H9 (cell line): ENCODE measurements around the gene BCAS1. TPM values are rescaled to one million over a fixed set of nuclear protein-coding genes. Genes with fewer than 3 reads are reported as not detected.

Experiments
- DNase-seq: peaks from one replicate; pipeline ENCODE4 v3.0.0-alpha.2; 2017
- H2AFZ ChIP-seq: one replicate; pipeline ENCODE4 v1.6.1; 2013; ENCODE audit warnings: mild to moderate bottlenecking, low read length, control low read depth, moderate library complexity
- H2AK5ac ChIP-seq: 2 replicates; pipeline ENCODE4 v1.6.1; 2013; ENCODE audit warnings: low read length, control low read depth, mixed read lengths; ENCODE audit not compliant: insufficient read length
- H2BK120ac ChIP-seq: one replicate; pipeline ENCODE4 v1.6.1; 2013; ENCODE audit warnings: low read depth, mild to moderate bottlenecking, low read length, control low read depth, inconsistent platforms; ENCODE audit not compliant: poor library complexity, severe bottlenecking
- H2BK12ac ChIP-seq: 2 replicates; pipeline ENCODE4 v1.6.1; 2013; ENCODE audit warnings: low read length, control low read depth, mixed read lengths, low read depth; ENCODE audit not compliant: insufficient read length
- H2BK15ac ChIP-seq: 2 replicates; pipeline ENCODE4 v1.6.1; 2013; ENCODE audit warnings: low read depth, low read length, control low read depth
- H2BK20ac ChIP-seq: one replicate; pipeline ENCODE4 v1.6.1; 2013; ENCODE audit warnings: low read depth, mild to moderate bottlenecking, low read length, control low read depth, inconsistent platforms; ENCODE audit not compliant: poor library complexity, severe bottlenecking
- H2BK5ac ChIP-seq: 2 replicates; pipeline ENCODE4 v1.6.1; 2013; ENCODE audit warnings: low read length, control low read depth, mixed read lengths; ENCODE audit not compliant: insufficient read length
- H3K14ac ChIP-seq: 2 replicates; pipeline ENCODE4 v1.6.1; 2013; ENCODE audit warnings: low read length, control low read depth; ENCODE audit not compliant: insufficient read depth
- H3K18ac ChIP-seq: 2 replicates; pipeline ENCODE4 v1.6.1; 2013; ENCODE audit warnings: low read depth, mild to moderate bottlenecking, mixed read lengths, low read length, control low read depth; ENCODE audit not compliant: insufficient read length
- H3K23ac ChIP-seq: 2 replicates; pipeline ENCODE4 v1.6.1; 2013; ENCODE audit warnings: low read length, control low read depth, mixed read lengths, low read depth; ENCODE audit not compliant: insufficient read length
- H3K23me2 ChIP-seq: 2 replicates; pipeline ENCODE4 v1.6.1; 2013; ENCODE audit warnings: low read depth, mild to moderate bottlenecking, mixed read lengths, low read length, control low read depth; ENCODE audit not compliant: insufficient read length, poor library complexity, severe bottlenecking
- H3K27ac ChIP-seq: 2 replicates; pipeline ENCODE4 v1.5.1; 2013; ENCODE audit warnings: low read length, control low read depth, mixed read lengths, low read depth; ENCODE audit not compliant: insufficient read length
- H3K27me3 ChIP-seq: 2 replicates; pipeline ENCODE4 v1.6.1; 2013; ENCODE audit warnings: low read length, control low read depth, inconsistent platforms; ENCODE audit not compliant: insufficient read depth
- H3K4ac ChIP-seq: 2 replicates; pipeline ENCODE4 v1.6.1; 2013; ENCODE audit warnings: low read depth, mild to moderate bottlenecking, control low read depth, inconsistent platforms, low read length, moderate library complexity
- H3K4me1 ChIP-seq: 2 replicates; pipeline ENCODE4 v1.6.1; 2013; ENCODE audit warnings: low read length, control low read depth, inconsistent platforms; ENCODE audit not compliant: insufficient read depth
- H3K4me2 ChIP-seq: 2 replicates; pipeline ENCODE4 v1.6.1; 2013; ENCODE audit warnings: low read length, control low read depth, mixed read lengths; ENCODE audit not compliant: insufficient read length, insufficient read depth
- H3K56ac ChIP-seq: 2 replicates; pipeline ENCODE4 v1.6.1; 2013; ENCODE audit warnings: low read depth, mild to moderate bottlenecking, mixed read lengths, low read length, control low read depth; ENCODE audit not compliant: insufficient read length
- H3K79me1 ChIP-seq: 2 replicates; pipeline ENCODE4 v1.6.1; 2013; ENCODE audit warnings: low read depth, mild to moderate bottlenecking, moderate library complexity, low read length, control low read depth, inconsistent platforms; ENCODE audit not compliant: insufficient read depth, poor library complexity, severe bottlenecking
- H3K79me2 ChIP-seq: 2 replicates; pipeline ENCODE4 v1.6.1; 2013; ENCODE audit warnings: low read length, control low read depth, inconsistent platforms; ENCODE audit not compliant: insufficient read depth
- H3K9ac ChIP-seq: 2 replicates; pipeline ENCODE4 v1.6.1; 2013; ENCODE audit warnings: low read length, control low read depth, mixed read lengths; ENCODE audit not compliant: insufficient read length; ENCODE audit errors: extremely low read depth
- H3K9me3 ChIP-seq: one replicate; pipeline ENCODE4 v1.6.1; 2013; ENCODE audit warnings: low read depth, low read length, inconsistent platforms; ENCODE audit not compliant: control insufficient read depth
- H3T11ph ChIP-seq: one replicate; pipeline ENCODE4 v1.6.1; 2013; ENCODE audit warnings: mild to moderate bottlenecking, low read length, control low read depth, inconsistent platforms
- H4K20me1 ChIP-seq: one replicate; pipeline ENCODE4 v1.6.1; 2013; ENCODE audit not compliant: control insufficient read depth, insufficient read length, insufficient read depth
- H4K5ac ChIP-seq: 2 replicates; pipeline ENCODE4 v1.6.1; 2013; ENCODE audit warnings: low read depth, mild to moderate bottlenecking, mixed read lengths, low read length, control low read depth; ENCODE audit not compliant: insufficient read length
- H4K8ac ChIP-seq: replicated peaks from 2 replicates; pipeline ENCODE4 v1.6.1; 2013; ENCODE audit warnings: low read length, control low read depth, mixed read lengths, low read depth; ENCODE audit not compliant: insufficient read length
- H4K91ac ChIP-seq: 2 replicates; pipeline ENCODE4 v1.6.1; 2013; ENCODE audit warnings: low read depth, mild to moderate bottlenecking, moderate library complexity, mixed read lengths, low read length, control low read depth; ENCODE audit not compliant: insufficient read length
- H3K27ac Mint-ChIP-seq, 3 experiments: 2 replicates in 2 of 3; 3 replicates in 1 of 3; pipeline ENCODE4 v1.8.0; 2020 to 2021; ENCODE audit warnings: mixed read lengths in 3 of 3, mild to moderate bottlenecking in 1 of 3, moderate library complexity in 1 of 3
- H3K27me3 Mint-ChIP-seq: 2 replicates; pipeline ENCODE4 v1.8.0; 2021; ENCODE audit warnings: low read depth, mild to moderate bottlenecking, moderate library complexity, mixed read lengths
- H3K36me3 Mint-ChIP-seq, 3 experiments: 2 replicates in 2 of 3; 3 replicates in 1 of 3; pipeline ENCODE4 v1.8.0; 2020 to 2021; ENCODE audit warnings: low read depth in 3 of 3, mixed read lengths in 3 of 3; ENCODE audit not compliant: insufficient read depth in 1 of 3
- H3K4me1 Mint-ChIP-seq, 2 experiments: 2 replicates each; pipeline ENCODE4 v1.8.0; 2020; ENCODE audit warnings: mixed read lengths in 2 of 2
- H3K4me3 Mint-ChIP-seq, 2 experiments: 2 replicates in 1 of 2; 3 replicates in 1 of 2; pipeline ENCODE4 v1.8.0; 2020 to 2021; ENCODE audit warnings: mild to moderate bottlenecking in 2 of 2, mixed read lengths in 2 of 2, moderate library complexity in 1 of 2
- H3K9me3 Mint-ChIP-seq, 2 experiments: 2 replicates in 1 of 2; 3 replicates in 1 of 2; pipeline ENCODE4 v1.8.0; 2020; ENCODE audit warnings: mild to moderate bottlenecking in 2 of 2, mixed read lengths in 2 of 2, moderate library complexity in 1 of 2
- CTCF ChIP-seq: fragments of 200-600 bp; sonication (generic); conservative IDR thresholded peaks from 3 replicates; pipeline ENCODE4 v1.8.0; 2021; ENCODE audit warnings: antibody characterized with exemption, mild to moderate bottlenecking
- WGBS: extraction: QIAGEN DNeasy Blood & Tissue Kit; methylation state at CpG from one replicate; pipeline ENCODE4 v1.1.7; 2013; ENCODE audit warnings: missing lambda C conversion rate, low lambda C conversion rate, mixed read lengths; ENCODE audit not compliant: insufficient read length; ENCODE audit errors: extremely low coverage; 5-methylcytosine and 5-hydroxymethylcytosine counted together
- total RNA-seq: library from RNA; stranded (reverse); gene quantifications from 2 replicates; pipeline ENCODE4 v1.2.1, GENCODE V29; 2021

BCAS1 gene
- total RNA-seq, 1 experiment from 2014 or later = 0.15 TPM

GRCh38 chr20:53963635-53964034, 106.8 kb downstream of the BCAS1 start:
- Histone ChIP-seq H2BK120ac (no peak overlapping the region), H3K27ac (no peak overlapping the region), H3K79me1 (no peaks in the 10 kb centered on the region), H3K56ac (no peak overlapping the region), H4K8ac (no peak overlapping the region), H3K9me3 (no peaks in the 10 kb centered on the region), H3T11ph (no peak overlapping the region), H2BK15ac (no peak overlapping the region), H3K27me3 (no peaks in the 10 kb centered on the region), H3K14ac (no peak overlapping the region), H4K91ac (no peak overlapping the region), H4K5ac (no peak overlapping the region), H3K4me1 (peaks cover 3% of the 10 kb centered on the region; the same call in 1 of the 2 replicates), H2BK5ac (no peak overlapping the region), H2AK5ac (no peak overlapping the region), H2AFZ (no peak overlapping the region), H4K20me1 (no peaks in the 10 kb centered on the region), H3K4me2 (no peak overlapping the region), H3K9ac (no peak overlapping the region), H2BK20ac (no peak overlapping the region), H3K23ac (no peak overlapping the region), H3K18ac (no peak overlapping the region), H3K4ac (no peak overlapping the region), H2BK12ac (no peak overlapping the region), H3K23me2 (no peaks in the 10 kb centered on the region), H3K79me2 (no peaks in the 10 kb centered on the region)
- no CpG with 5 or more reads among the region's 9 CpGs for WGBS
- no peak for DNase-seq
- peaks cover 0 to 2% of the 10 kb centered on the region in 2 experiments; a peak in 1 of 5 replicates for H3K9me3 Mint-ChIP-seq
- no peaks in the 10 kb centered on the region for H3K36me3 Mint-ChIP-seq
- no peak for TF ChIP-seq CTCF
- no peaks in the 10 kb centered on the region for H3K27me3 Mint-ChIP-seq
- H3K4me1 Mint-ChIP-seq = peaks cover 6 to 8% of the 10 kb centered on the region in 2 experiments; a peak in 3 of 4 replicates
- no peak overlapping the region for H3K27ac Mint-ChIP-seq
- H3K4me3 Mint-ChIP-seq = no peak overlapping the region
